Inflammatory macrophage treated with lipopolysaccharide for 4 hours (primary cell): ENCODE data around the gene KLF11.
"Not testable (repeated sequence)": the region's sequence is repeated elsewhere in the genome, so short reads cannot be mapped to it uniquely, and the experiment has no call there.

Experiments used
- DNase-seq: peaks from one replicate; pipeline ENCODE4 v3.0.0-alpha.2; 2020

The KLF11 gene

DNA sequence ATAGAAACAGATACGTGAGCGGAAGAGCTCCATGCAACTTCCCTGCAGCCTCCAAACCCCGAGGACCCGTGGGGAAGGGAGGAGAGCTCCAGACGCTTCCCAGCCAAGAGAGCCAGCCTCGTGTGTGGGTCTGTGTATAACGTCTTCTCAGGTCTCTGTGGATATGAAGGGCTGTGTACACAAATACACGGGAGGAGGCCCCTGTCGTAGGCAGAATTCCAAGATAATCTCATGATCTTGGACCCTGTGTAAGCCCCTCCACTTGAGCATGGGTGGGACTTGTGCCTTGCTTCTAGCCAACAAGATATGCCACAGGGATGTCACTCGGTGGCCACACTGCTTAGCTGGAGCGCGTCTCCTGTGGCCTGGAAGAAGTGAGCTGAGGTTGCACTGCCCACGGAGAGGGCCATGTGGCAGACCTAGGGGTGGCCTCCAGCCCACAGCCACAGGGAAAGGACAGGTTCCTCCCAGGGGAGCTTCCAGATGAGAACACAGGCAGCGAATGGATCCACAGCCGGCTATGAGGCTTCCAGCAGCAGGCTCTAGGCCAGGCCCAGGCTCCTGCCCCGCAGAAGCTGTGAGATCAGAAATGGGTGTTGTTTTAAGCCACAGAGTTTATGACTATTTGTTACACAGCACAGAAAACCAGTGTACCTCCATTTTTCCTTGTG, 15.6 kb upstream of the KLF11 start:
- no peak for DNase-seq

DNA sequence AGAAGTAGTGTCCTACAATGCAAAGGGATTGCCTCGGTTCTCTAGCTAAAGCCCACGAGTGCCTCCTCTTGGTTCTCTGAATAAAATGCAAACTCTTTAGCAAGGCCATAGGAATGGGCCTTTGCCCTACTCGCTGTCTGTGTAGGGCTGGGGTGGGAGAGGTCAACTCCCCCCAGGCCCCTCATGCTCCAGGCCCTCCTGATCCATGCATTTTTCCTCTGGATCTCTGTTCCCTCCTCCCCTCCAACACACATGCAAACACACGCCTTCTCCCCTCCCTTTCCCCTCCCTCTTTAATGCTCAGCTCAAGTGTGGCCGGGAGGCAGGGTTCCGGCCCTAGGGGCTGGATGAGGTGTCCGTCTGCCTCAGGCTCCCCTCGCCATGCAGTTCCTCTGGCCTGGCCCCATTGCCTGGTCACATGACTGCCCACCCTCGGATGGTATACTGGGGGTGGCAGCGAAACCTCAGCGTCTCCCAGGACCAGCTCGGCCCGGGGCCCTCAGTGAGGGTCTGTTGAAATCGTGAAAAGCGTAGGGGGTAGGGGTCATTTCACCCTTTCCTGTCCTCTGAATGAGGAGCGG, 14.9 kb upstream of the KLF11 start:
- peak; percentile 54 for DNase-seq

GRCh38 chr2:10028988-10029874, 14.1 kb upstream of the KLF11 start:
- DNase-seq, result peak; percentile 96

GRCh38 chr2:10029875-10030223, 13.5 kb upstream of the KLF11 start:
- DNase-seq, result no peak

DNA sequence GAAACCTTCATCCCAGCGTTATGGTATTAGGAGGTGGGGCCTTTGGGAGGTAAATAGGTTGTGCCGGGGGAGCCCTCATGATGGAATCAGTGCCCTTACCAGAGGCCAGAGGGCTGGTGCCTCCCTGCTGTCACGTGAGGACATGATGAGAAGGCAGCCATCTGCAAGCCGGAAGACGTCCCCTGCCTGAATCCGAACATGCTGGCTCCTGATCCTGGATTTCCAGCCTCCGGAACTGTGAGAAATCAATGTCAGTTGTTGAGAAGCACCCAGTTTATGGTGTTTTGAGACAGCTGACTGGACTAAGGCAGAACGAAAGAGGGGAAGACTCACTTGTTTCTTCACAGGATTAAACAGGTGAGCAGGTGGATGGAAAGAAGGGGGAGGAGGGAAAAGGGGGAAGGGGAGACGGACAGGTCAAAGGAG, 13.0 kb upstream of the KLF11 start:
- no peak for DNase-seq

- not testable (repeated sequence) for DNase-seq
Observed at GRCh38 chr2:10030798-10031197, 12.6 kb upstream of the KLF11 start.

- DNase-seq, result no peak
Observed at GRCh38 chr2:10031886-10032745, 11.2 kb upstream of the KLF11 start.

- no peak for DNase-seq
Observed at GRCh38 chr2:10032746-10033105, 10.6 kb upstream of the KLF11 start.

- DNase-seq, result no peak
Observed at GRCh38 chr2:10033251-10034006, 9.9 kb upstream of the KLF11 start.

DNA sequence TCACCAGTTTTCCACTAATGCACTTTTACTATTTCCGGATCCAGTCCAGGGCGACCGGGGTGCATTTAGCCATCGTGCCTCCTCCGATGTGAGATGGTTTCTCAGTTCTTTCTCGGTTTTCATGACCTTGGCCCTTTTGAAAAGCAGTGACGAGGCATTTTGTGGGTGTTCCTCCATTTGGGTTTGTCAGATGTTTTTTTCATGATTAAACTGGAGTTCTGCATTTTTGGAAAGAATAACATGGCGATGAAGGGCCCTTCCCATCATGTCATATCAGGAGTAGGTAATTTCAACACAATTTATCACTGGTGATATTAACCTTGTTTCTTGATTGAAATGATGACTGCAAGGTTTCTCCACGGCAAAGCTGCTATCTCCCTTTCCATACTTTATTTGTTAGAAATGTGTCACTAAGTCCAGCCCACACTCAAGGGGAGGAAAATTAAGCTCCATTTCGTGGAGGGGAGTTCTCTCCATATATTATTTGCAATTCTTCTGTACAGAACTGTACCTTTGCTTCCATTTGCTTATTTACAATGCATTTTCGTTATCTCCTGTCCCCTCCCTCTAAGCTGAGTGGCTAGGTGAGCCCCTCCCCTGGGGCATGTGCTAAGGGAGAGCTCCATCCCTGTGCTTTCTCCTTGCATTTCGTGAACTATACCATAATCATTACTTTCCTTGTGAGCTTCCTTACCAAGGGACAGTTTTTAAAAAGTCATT, 8.9 kb upstream of the KLF11 start:
- DNase-seq, result peak; percentile 81

DNA sequence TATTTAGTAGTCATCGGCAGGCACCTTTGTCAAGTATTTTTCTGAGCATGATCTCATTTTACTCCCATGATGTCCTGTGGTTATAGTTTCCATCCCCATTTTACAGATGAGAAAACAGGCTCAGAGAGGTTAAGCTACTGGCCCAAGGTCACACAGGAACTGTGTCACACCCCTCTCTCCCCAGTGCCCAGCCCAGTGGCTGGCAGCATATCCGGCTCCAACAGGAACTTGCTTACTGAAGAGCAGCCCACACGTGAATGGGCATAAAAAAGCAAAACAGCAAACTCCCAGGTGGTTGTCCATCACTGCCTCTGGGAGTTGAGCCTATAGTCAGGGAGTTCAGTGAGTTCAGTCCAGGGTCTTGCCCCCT, 8.3 kb upstream of the KLF11 start:
- DNase-seq, result peak; percentile 62

DNA sequence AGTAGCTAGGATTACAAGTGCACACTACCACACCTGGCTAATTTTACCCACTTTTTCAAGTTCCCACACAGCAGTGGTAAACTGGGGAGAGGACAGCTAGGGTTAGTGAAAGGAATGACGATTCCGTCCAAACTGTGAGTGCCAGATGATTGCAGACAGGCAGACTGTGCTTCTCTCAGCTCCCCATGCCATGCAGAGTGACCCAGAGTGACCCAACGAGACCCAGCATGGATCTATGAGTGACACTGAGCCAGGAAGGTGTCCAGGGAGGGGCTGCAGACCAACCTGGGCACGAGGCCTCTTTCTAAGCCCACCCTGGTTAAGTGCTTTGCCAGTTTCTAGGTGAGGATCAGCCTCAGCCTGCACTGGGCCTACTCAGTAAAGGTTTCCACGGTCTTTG, 7.7 kb upstream of the KLF11 start:
- no peak for DNase-seq

DNA sequence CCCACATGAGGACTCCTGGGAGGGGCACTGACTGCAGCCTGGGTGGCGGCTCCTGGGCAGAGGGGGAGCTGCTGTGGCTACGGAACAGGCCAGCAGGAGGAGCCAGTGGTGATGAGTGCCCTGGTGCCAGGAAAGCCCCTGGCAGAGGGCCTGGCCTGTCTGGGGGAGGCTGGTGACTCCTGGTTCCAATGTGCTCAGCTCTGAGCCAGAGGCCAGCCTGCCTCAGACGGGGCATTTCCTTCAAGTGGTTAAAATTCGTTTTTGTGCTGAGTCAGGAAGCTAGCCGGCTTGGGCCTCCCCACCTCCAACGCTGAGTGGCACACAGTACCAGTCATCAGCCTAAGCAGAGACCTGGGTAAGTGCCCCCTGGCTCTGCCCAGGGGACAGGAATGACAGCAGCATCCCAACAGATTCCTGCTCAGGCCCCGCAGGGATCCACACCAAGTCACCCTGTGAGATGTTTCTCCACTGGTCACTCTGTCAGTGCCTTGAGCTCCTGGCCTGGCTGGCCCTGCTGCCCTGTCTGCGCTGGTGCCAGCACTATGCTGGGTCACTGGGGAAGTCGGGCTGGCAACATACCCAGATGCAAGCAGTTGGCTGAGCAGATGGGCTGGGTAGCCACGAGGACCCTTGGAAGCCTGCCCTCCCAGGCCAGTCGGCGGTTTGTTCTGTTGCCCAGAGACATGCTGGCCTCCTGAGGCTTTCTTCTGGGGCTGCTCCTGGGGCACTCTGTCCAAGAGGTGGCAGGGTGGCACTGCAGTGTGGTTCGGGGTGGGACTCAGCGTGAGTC, 7.1 kb upstream of the KLF11 start:
- peak; percentile 92 for DNase-seq

DNA sequence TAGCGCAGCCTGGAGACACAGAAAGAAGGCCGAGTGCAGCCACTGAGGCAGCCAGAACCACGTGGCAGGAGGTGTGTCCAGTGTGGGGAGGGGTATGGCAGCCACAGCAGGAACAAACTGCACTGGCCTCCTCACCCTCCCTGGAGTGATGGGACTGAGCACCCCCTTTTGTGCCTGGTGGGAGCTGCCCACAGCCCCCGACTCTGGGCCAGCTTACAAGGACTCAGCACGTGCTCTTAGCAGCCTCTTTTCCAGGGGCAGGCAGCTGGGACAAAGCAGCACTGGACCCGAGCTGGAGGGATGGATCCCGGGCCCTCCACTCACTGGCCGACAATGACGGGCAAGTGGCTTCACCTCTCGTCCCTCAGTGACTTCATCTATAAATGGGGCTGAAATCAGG, 5.2 kb upstream of the KLF11 start:
- DNase-seq, result no peak

GRCh38 chr2:10038716-10039115, 4.6 kb upstream of the KLF11 start:
- no peak for DNase-seq

DNA sequence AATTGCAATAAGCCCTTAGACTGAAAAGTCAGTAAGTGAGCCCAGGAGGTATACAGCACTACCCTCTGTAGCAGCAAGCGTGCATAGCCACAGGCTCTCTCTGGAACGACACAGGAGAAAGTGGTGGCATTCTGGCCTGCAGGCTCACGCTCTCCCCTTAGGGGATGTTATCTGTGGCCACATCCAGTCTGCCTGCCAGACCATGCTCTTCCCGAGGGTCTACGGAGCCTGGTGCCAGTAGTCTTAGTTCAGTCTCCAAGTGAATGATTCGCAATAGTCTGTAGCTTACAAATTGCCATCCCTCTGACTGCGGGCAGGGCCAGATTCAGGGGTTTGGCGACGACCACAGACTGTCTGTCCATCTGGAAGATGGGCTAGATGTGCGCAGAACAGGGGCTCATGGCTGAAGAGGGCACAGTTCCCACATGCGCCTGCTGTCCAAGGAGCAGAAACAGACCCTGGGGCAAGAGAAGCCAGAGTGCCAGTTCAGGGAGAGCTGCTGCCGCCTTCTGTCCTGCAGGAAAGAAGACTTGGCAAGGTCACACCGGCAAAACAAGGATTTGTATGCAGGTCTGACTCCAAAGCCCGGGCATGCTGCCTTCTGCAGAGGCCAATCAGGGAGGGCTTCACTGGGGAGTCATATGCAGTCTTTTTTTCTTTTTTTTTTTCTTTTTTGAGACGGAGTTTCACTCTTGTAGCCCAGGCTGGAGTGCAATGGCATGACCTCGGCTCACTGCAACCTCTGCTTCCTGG, 3.5 kb upstream of the KLF11 start:
- DNase-seq, result no peak

GRCh38 chr2:10041711-10042110, 1.6 kb upstream of the KLF11 start:
- no peak for DNase-seq

DNA sequence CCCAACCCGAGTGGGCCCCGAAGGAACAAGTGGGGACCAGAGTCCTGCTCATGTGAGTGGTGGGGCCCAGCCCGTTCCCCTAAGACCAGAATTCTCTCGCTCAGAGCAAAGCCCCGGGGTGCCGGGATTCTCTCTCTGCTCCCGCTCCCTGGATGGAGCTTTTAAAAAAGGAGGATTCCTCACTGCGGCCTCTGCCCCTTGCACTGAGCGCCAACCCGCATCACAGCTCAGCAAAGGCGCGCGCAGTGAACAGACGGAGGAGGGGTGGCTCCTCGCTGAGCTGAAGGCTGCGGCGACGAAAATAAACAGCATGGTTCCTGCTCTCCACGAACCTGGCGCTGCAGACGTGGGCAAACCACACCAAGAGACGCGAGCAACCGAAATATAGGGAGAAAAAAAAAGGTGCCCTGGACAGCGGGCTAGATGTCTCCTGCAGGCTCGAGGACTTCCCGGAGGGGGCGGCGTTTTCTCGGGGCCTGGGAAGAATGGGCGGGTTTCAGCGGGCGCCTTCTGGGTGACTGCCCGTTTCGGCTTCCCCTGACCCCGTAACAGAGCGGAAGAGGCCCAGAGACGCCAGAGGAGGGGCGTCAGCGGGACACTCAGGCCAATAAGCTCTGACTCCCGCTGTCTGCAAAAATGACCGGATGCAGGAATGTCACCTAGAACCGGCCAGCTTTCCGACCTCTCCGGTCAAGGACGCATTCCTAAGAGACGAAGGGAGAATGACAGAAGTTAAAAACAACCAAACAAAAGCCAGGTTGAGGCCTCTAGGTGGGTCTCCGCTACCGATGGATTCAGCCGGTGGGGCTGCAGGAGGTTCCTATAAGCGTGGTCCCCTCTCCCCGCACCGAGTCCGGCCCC, 819 bp upstream of the KLF11 start:
- DNase-seq, result peak; percentile 82
